ENCODE measurements around the gene TBX4. TPM values are rescaled to one million over a fixed set of nuclear protein-coding genes. Genes with fewer than 3 reads are reported as not detected.

The TBX4 gene
- total RNA-seq, 1 donor from 2014 or later = not detected

GRCh38 chr17:61519139-61519538 is 66.9 kb downstream of the TBX4 start:
- Histone ChIP-seq H3K9me3 (ENCODE audit: low read depth) (no peaks in the 10 kb centered on the region), H3K79me2 (ENCODE audit: low read depth) (no peaks in the 10 kb centered on the region), H3K27me3 (no peaks in the 10 kb centered on the region), H3F3A (ENCODE audit: low read depth) (no peaks in the 10 kb centered on the region), H4K20me1 (ENCODE audit: low read depth) (no peaks in the 10 kb centered on the region), H3K4me3 (no peak overlapping the region), H3K9ac (no peak overlapping the region), H3K4me2 (no peak overlapping the region), H3K27ac (no peak overlapping the region), H3K36me3 (no peaks in the 10 kb centered on the region), H3K4me1 (no peaks in the 10 kb centered on the region), H2AFZ (replicated peaks) (no peak overlapping the region)
- H3K36me3 Mint-ChIP-seq = no peaks in the 10 kb centered on the region
- H3K9me3 Mint-ChIP-seq = no peaks in the 10 kb centered on the region
- TF ChIP-seq CTCF (IDR thresholded peaks at IDR 0.05) (no peak), EZH2 (IDR thresholded peaks at IDR 0.05) (no peak), EZH2phosphoT487 (IDR thresholded peaks at IDR 0.05) (no peak)
- no peak overlapping the region for H3K27ac Mint-ChIP-seq
- no peak for DNase-seq (ENCODE audit: low spot score)
- H3K27me3 Mint-ChIP-seq (ENCODE audit: insufficient read depth, low read depth) = no peaks in the 10 kb centered on the region
- H3K4me3 Mint-ChIP-seq = no peak overlapping the region
- H3K4me1 Mint-ChIP-seq = no peaks in the 10 kb centered on the region

- Mint-ChIP-seq H3K36me3 (no peaks in the 10 kb centered on the region), H3K27me3 (ENCODE audit: insufficient read depth, low read depth) (no peaks in the 10 kb centered on the region), H3K27ac (no peak overlapping the region), H3K4me1 (no peaks in the 10 kb centered on the region), H3K4me3 (no peak overlapping the region), H3K9me3 (no peaks in the 10 kb centered on the region)
- no peaks in the 10 kb centered on the region for H3K9me3 ChIP-seq (ENCODE audit: low read depth)
- H3F3A ChIP-seq (ENCODE audit: low read depth) = no peaks in the 10 kb centered on the region
- H3K4me2 ChIP-seq = no peak overlapping the region
- no peak for DNase-seq (ENCODE audit: low spot score)
- H3K79me2 ChIP-seq (ENCODE audit: low read depth) = no peaks in the 10 kb centered on the region
- no peaks in the 10 kb centered on the region for H3K36me3 ChIP-seq
- H3K27me3 ChIP-seq = no peaks in the 10 kb centered on the region
- no peaks in the 10 kb centered on the region for H4K20me1 ChIP-seq (ENCODE audit: low read depth)
- H3K27ac ChIP-seq = no peak overlapping the region
- H3K4me1 ChIP-seq = no peaks in the 10 kb centered on the region
- no peak overlapping the region for H3K4me3 ChIP-seq
- no peak overlapping the region for H3K9ac ChIP-seq
- no peak for TF ChIP-seq EZH2phosphoT487 (IDR thresholded peaks at IDR 0.05)
- no peak for TF ChIP-seq EZH2 (IDR thresholded peaks at IDR 0.05)
- TF ChIP-seq CTCF (IDR thresholded peaks at IDR 0.05) = no peak
- no peak overlapping the region for H2AFZ ChIP-seq (replicated peaks)
These were observed 67.7 kb downstream of the TBX4 start for GRCh38 chr17:61519754-61520440.

GRCh38 chr17:61520897-61521296 is 68.7 kb downstream of the TBX4 start:
- Histone ChIP-seq H4K20me1 (ENCODE audit: low read depth) (no peaks in the 10 kb centered on the region), H3K4me3 (no peak overlapping the region), H3K9ac (no peak overlapping the region), H3K4me2 (no peak overlapping the region), H2AFZ (replicated peaks) (no peak overlapping the region), H3K9me3 (ENCODE audit: low read depth) (no peaks in the 10 kb centered on the region), H3K36me3 (no peaks in the 10 kb centered on the region), H3K4me1 (no peaks in the 10 kb centered on the region), H3K27me3 (no peaks in the 10 kb centered on the region), H3F3A (ENCODE audit: low read depth) (no peaks in the 10 kb centered on the region), H3K79me2 (ENCODE audit: low read depth) (no peaks in the 10 kb centered on the region), H3K27ac (no peak overlapping the region)
- H3K9me3 Mint-ChIP-seq = no peaks in the 10 kb centered on the region
- H3K27me3 Mint-ChIP-seq (ENCODE audit: insufficient read depth, low read depth) = no peaks in the 10 kb centered on the region
- H3K4me3 Mint-ChIP-seq = no peak overlapping the region
- H3K4me1 Mint-ChIP-seq = no peaks in the 10 kb centered on the region
- TF ChIP-seq CTCF (IDR thresholded peaks at IDR 0.05) (no peak), EZH2phosphoT487 (IDR thresholded peaks at IDR 0.05) (no peak), EZH2 (IDR thresholded peaks at IDR 0.05) (no peak)
- H3K36me3 Mint-ChIP-seq = no peaks in the 10 kb centered on the region
- DNase-seq (ENCODE audit: low spot score) = no peak
- H3K27ac Mint-ChIP-seq = no peak overlapping the region
